A673 (cell line): ENCODE results near the gene PIP4K2A.

ENCODE experiments used
- EZH2 ChIP-seq: fragments of 200-600 bp; sonication (generic); IDR thresholded peaks from 2 replicates; pipeline ENCODE4 v1.6.1; 2017; ENCODE audit warnings: borderline replicate concordance, low read depth, mild to moderate bottlenecking, mixed read lengths, antibody characterized with exemption, low read length; ENCODE audit not compliant: poor library complexity, severe bottlenecking
- TF ChIP-seq, protein P1 (sequence below): fragments of 300-800, 200-600 bp; sonication (generic); conservative IDR thresholded peaks from 2 replicates; pipeline ENCODE4 v1.5.1; 2017; ENCODE audit warnings: low read depth, mild to moderate bottlenecking, antibody characterized with exemption, low read length, moderate library complexity, mixed read lengths

DNA sequence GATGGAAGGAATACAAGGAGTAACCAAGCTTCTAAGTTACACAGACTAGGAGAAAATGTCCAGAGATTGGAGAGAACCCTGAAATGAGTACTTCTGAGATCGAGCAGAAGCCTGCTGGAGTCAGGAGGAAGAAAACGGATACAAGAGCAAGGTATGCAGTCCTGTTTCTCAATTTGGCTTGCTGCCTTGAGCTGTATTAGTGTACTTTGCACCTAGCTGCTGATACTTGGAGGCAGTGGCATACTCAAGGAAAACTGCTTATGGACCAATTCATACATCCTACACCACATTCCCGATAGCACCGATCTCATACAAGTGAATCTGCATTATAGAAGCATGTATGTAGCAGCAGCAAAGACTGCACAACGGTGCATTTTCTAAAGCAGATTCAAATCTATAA lies 14.4 kb downstream of the PIP4K2A start:
- TF ChIP-seq, protein P1, sequence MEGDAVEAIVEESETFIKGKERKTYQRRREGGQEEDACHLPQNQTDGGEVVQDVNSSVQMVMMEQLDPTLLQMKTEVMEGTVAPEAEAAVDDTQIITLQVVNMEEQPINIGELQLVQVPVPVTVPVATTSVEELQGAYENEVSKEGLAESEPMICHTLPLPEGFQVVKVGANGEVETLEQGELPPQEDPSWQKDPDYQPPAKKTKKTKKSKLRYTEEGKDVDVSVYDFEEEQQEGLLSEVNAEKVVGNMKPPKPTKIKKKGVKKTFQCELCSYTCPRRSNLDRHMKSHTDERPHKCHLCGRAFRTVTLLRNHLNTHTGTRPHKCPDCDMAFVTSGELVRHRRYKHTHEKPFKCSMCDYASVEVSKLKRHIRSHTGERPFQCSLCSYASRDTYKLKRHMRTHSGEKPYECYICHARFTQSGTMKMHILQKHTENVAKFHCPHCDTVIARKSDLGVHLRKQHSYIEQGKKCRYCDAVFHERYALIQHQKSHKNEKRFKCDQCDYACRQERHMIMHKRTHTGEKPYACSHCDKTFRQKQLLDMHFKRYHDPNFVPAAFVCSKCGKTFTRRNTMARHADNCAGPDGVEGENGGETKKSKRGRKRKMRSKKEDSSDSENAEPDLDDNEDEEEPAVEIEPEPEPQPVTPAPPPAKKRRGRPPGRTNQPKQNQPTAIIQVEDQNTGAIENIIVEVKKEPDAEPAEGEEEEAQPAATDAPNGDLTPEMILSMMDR: no peak
- no peak for TF ChIP-seq EZH2
